Measurements from ENCODE around the gene PLEKHA1.
A peak's percentile ranks its signal among the peaks of the same experiment; 100 is the strongest.

PLEKHA1 gene

DNA sequence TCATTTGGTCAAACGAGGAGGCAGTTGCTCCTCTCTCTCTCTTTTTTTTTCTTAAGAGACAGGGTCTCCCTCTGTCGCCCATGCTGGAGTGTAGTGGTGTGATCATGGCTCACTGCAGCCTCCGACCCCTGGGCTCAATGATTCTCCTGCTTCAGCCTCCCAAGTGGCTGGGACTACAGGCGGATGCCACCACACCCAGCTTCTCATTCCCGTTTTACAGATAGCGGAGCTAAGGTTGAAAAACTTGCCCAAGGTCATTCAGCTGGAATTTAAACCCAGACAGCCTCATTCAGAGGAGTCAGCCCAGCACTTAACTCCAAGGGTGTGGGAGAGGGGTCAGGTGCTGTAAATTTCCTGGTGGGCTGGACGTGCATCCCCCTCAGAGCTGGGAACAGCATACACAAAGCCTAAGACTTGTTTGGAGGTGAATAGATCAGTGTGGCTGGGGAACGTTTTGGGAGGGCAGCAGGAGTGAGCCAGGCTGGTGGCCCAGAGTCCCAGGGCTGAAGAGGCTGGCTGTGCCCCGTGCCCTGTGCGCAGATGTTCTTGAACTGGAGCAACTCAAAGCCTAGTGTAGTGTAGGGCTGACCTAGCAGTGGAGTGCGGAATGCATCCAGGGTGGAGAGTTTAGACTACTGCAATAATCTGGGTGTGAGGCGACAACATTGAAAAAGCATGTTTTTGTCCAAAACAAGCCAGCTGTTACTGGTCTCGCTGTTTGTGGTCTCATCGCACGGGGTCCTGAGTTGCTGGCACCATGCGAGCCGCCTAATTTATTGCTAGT is 89.2 kb downstream of the PLEKHA1 start:
- DNase-seq, result no peak

DNA sequence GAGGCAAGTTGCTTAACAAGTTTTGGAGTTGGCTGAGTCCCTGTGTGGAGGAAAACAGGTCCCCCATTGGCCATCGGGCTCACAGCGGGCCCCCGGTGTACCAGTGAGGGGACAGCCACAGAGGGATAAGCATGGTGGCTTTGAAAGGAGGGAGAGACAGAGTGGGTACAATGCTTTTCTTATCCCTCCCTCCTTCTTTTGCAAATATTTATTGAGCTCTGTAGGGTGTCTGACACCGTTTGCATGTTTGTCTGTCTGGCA is 89.7 kb downstream of the PLEKHA1 start:
- DNase-seq, result no peak

GRCh38 chr10:122464586-122464985 is 90.1 kb downstream of the PLEKHA1 start:
- no peak for DNase-seq

GRCh38 chr10:122465401-122466040 is 91.0 kb downstream of the PLEKHA1 start:
- no peak for DNase-seq

DNA sequence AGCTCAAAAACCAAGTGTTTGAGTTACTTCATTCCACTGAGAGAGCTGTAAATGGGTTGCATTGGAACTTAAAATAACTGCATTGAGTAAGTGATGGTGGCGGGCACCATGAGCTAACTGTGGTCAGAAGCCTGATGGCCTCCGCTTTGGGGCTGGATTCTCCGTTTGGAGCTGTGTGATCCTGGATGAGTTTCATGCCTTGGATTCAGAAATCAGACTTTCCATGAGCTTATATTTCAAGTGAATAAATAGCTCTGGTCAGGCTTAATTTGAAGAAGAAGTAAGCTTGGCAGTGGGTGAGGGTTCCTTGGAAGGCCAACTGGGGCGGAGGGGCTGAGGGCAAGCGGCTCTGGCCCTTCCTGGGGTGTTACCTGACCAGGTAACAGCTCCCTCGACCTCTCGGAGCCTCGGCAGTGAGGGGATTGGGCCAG is 92.5 kb downstream of the PLEKHA1 start:
- DNase-seq, result no peak

- DNase-seq, result no peak
These were observed 93.2 kb downstream of the PLEKHA1 start for GRCh38 chr10:122467701-122468100.

- DNase-seq, result no peak
These were observed 93.9 kb downstream of the PLEKHA1 start for GRCh38 chr10:122468307-122468925.

DNA sequence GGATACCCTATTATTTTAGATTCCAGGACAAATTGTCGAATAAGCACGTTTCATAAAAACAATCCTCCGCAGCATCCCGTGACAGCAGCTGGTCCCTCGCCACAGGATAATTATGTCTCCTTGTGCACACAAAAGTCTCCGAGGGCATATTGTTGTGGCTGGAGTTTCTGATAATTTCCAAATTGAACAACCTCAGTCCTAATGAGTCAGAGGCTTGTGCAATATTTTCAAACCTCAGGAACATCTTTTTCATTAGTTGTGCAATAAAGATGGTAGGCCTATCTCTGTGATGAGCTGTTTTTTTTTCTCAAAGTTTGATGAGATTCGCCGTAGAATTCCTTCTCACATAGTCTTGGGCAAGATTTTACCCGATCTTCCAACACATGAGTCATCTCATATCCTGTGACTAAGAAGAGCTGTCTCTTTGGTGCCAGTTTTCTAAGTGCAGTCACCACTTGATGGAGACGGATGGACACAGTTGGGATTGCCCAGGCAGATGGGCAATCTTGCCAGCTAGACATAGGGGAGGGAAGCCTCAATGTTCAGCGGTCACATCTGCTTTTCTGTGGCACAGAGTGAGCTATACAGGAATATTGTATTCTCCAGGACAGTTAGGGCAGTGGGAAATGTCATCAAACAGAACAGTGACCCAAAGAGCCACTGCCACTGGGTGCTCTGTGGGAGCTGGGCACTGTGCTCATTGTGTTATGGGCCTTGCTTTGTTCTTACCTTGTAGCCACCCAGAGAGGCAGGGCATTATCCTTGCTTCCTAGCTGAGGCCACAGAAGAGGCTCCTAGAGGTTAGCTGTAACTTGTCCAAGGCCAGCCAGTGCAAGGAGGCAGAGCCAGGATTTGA is 94.6 kb downstream of the PLEKHA1 start:
- DNase-seq, result peak; percentile 97

GRCh38 chr10:122469848-122470247 is 95.3 kb downstream of the PLEKHA1 start:
- DNase-seq, result no peak

- peak; percentile 36 for DNase-seq
These were observed 97.1 kb downstream of the PLEKHA1 start for GRCh38 chr10:122471531-122472177.

DNA sequence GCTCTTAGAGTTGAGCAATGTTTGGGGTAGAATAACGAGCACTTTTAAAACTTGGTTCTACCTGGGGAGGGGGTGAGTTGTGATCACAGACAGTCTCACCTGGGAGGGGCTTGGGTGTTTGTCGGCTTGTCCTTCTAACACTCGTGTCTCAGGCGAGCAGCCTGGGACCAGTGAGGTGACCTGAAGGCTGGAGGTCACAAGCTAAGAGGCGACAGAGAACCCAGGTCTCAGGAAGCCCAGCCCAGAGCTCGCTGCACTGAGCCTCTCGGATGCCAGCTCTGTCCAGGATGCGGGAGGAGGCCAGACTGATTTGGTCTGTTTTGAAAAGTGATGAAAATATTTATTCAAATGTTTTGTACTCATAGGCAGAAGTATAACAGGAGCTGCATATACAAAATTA is 98.6 kb downstream of the PLEKHA1 start:
- DNase-seq, result no peak

DNA sequence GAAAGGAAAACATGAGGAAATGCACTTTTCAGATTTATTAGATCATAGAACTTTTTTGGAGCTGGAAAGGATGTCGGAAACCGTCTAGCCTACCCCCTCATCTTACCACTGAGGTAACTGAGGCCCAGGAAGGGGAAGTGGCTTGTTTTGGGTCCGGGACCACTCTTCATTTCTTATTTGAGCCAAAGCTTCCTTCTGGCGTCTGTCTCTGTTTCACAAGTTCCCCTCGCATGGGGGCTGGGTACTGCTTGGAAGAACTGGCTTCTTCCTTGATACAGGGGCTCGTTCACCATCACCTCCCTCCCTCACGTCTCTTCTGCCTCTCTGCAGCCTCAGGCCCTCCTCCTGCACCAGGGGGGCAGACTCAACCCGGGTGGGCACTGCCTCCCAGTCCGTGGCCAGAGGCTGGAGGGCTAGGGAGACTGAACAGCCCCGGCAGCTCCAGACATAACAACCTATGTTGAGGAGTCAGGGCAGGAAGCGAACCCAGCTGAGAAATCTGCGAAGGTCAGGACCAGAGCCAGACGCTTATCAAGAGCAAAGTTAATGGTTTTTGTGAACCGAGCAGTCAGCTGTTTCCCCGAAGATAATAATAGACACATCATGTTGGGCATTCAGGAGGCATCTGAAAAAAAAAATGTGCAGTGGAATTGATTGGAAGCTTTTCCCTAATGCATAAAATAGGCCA is 99.8 kb downstream of the PLEKHA1 start:
- DNase-seq, result no peak

GRCh38 chr10:122475100-122475499 is 100.6 kb downstream of the PLEKHA1 start:
- DNase-seq, result no peak

GRCh38 chr10:122475591-122476332 is 101.3 kb downstream of the PLEKHA1 start:
- no peak for DNase-seq

DNA sequence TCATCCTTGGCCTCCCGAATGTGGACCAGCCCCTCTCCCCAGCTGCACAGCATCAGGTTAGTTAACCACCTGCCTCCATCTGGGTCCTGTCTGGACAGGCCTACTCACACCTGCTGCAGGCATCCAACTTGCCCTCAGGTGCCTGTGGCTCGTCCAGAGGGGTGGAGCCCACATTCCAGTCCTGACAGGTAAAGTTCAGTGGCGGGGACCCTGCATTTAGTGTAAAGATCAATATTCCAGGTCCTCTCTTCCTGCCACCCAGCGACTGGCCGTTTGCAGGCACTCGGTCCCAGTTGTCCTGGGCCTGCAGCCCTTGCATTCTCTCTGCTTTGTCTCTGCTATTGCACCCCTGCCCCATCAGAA is 101.8 kb downstream of the PLEKHA1 start:
- DNase-seq, result no peak

GRCh38 chr10:122477436-122477835 is 102.9 kb downstream of the PLEKHA1 start:
- no peak for DNase-seq

GRCh38 chr10:122478971-122479370 is 104.5 kb downstream of the PLEKHA1 start:
- DNase-seq, result no peak

- DNase-seq, result no peak
These were observed 105.8 kb downstream of the PLEKHA1 start for GRCh38 chr10:122480146-122480833.

- no peak for DNase-seq
These were observed 107.0 kb downstream of the PLEKHA1 start for GRCh38 chr10:122481296-122482056.
